ENCODE measurements around the gene KRTAP22-1. TPM values are rescaled to one million over a fixed set of nuclear protein-coding genes. Genes with fewer than 3 reads are reported as not detected.

Gene KRTAP22-1
- total RNA-seq, 1 experiment from 2014 or later = not detected

GRCh38 chr21:30615199-30615598 is 14.3 kb downstream of the KRTAP22-1 start:
- CTCF ChIA-PET = interaction anchor here (1.5 kb wide), 1 partner anchor 9 kb away, joined by 6 read pairs; no protein-coding TSS in a partner anchor
- no peak for DNase-seq (ENCODE audit: low spot score)
- peaks cover 22% of the 10 kb centered on the region for H3K9me3 Mint-ChIP-seq
- POLR2A ChIA-PET = no interaction called here
- H3K4me3 Mint-ChIP-seq = no peak overlapping the region
- no peak for ATAC-seq
- TF ChIP-seq IRF1 (CRISPR knock-in tag; IDR thresholded peaks at IDR 0.05) = no peak
- TF ChIP-seq ZBTB43 (CRISPR knock-in tag; IDR thresholded peaks at IDR 0.05) = no peak
- TF ChIP-seq AR (CRISPR knock-in tag; IDR thresholded peaks at IDR 0.05) = no peak
- no peak for TF ChIP-seq ZNF396 (CRISPR knock-in tag; IDR thresholded peaks at IDR 0.05; ENCODE audit: borderline replicate concordance)
- TF ChIP-seq NFATC4 (CRISPR knock-in tag; IDR thresholded peaks at IDR 0.05) = no peak
- H3K36me3 Mint-ChIP-seq = no peaks in the 10 kb centered on the region
- H3K27me3 Mint-ChIP-seq (ENCODE audit: low read depth) = no peaks in the 10 kb centered on the region
- no peaks in the 10 kb centered on the region for H3K4me1 Mint-ChIP-seq
- no peak overlapping the region for H3K27ac Mint-ChIP-seq

GRCh38 chr21:30616125-30616524 is 15.2 kb downstream of the KRTAP22-1 start, which contains the start of gene KRTAP20-1:
KRTAP20-1 (plus strand) TSS chr21:30616425; CDS start chr21:30616455, 30 bp downstream.
- DNase-seq (ENCODE audit: low spot score) = no peak
- TF ChIP-seq ATF6 (CRISPR knock-in tag; IDR thresholded peaks at IDR 0.05) (no peak), USF1 (CRISPR knock-in tag; IDR thresholded peaks at IDR 0.05) (no peak), TP53 (CRISPR knock-in tag; IDR thresholded peaks at IDR 0.05) (no peak), SP1 (CRISPR knock-in tag; conservative IDR thresholded peaks at IDR 0.05) (no peak), GRHL2 (CRISPR knock-in tag; IDR thresholded peaks at IDR 0.05; ENCODE audit: insufficient replicate concordance, severe bottlenecking) (no peak), MAX (CRISPR knock-in tag; IDR thresholded peaks at IDR 0.05) (no peak)
- Mint-ChIP-seq H3K27ac (no peak within 1 kb of the TSS), H3K27me3 (ENCODE audit: low read depth) (no peaks in the 10 kb centered on the region), H3K36me3 (no peaks in the 10 kb centered on the region), H3K9me3 (peaks cover 13% of the 10 kb centered on the region), H3K4me1 (no peaks in the 10 kb centered on the region), H3K4me3 (no peak within 1 kb of the TSS)
- no peak for ATAC-seq
- ChIA-PET POLR2A (no interaction called here), CTCF (no interaction called here)

- POLR2A ChIA-PET = no interaction called here
- 0 out of 2 replicates have a peak, but pooled peaks cover under 1% of the 10 kb centered on the region for H3K4me1 Mint-ChIP-seq
- DNase-seq (ENCODE audit: low spot score) = no peak
- no peak for TF ChIP-seq HMGA2 (CRISPR knock-in tag; IDR thresholded peaks at IDR 0.05)
- no peak for TF ChIP-seq ZNF138 (CRISPR knock-in tag; conservative IDR thresholded peaks at IDR 0.05)
- TF ChIP-seq AR (CRISPR knock-in tag; IDR thresholded peaks at IDR 0.05) = no peak
- TF ChIP-seq SOX15 (CRISPR knock-in tag; IDR thresholded peaks at IDR 0.05) = no peak
- no peak for TF ChIP-seq NFATC4 (CRISPR knock-in tag; IDR thresholded peaks at IDR 0.05)
- no peak for TF ChIP-seq ZNF396 (CRISPR knock-in tag; IDR thresholded peaks at IDR 0.05; ENCODE audit: borderline replicate concordance)
- no peak for TF ChIP-seq TP53 (CRISPR knock-in tag; IDR thresholded peaks at IDR 0.05)
- TF ChIP-seq MYBL2 (CRISPR knock-in tag; IDR thresholded peaks at IDR 0.05) = no peak
- TF ChIP-seq ZNF219 (CRISPR knock-in tag; IDR thresholded peaks at IDR 0.05; ENCODE audit: borderline replicate concordance) = no peak
- no peak for TF ChIP-seq STAT6 (CRISPR knock-in tag; conservative IDR thresholded peaks at IDR 0.05; ENCODE audit: low read depth)
- TF ChIP-seq EMX1 (CRISPR knock-in tag; IDR thresholded peaks at IDR 0.05) = no peak
These were observed 19.2 kb downstream of the KRTAP22-1 start for GRCh38 chr21:30620080-30620479.

More at GRCh38 chr21:30620080-30620479, 19.2 kb downstream of the KRTAP22-1 start:
- no peaks in the 10 kb centered on the region for H3K27me3 Mint-ChIP-seq (ENCODE audit: low read depth)
- H3K4me3 Mint-ChIP-seq = no peak overlapping the region
- ATAC-seq = no peak
- CTCF ChIA-PET = no interaction called here
- peaks cover 9% of the 10 kb centered on the region for H3K36me3 Mint-ChIP-seq
- peaks cover 10% of the 10 kb centered on the region for H3K9me3 Mint-ChIP-seq
- H3K27ac Mint-ChIP-seq = no peak overlapping the region
